SU-DHL-6 (cell line): ENCODE data around the gene PPFIBP1.
"Not testable (repeated sequence)": the region's sequence is repeated elsewhere in the genome, so short reads cannot be mapped to it uniquely, and the experiment has no call there.

Experiments
- H2AFZ ChIP-seq: fragments of 200-600 bp; sonication (generic); 2 replicates; pipeline ENCODE4 v1.6.1; 2014; ENCODE audit warnings: low read depth, mild to moderate bottlenecking, moderate library complexity, mixed read lengths, antibody characterized with exemption, low read length; ENCODE audit not compliant: severe bottlenecking
- H3F3A ChIP-seq: fragments of 200-600 bp; shearing (Covaris generic); 2 replicates; pipeline ENCODE4 v1.6.0; 2016; ENCODE audit warnings: antibody characterized with exemption, mild to moderate bottlenecking; ENCODE audit not compliant: insufficient read depth
- H3K27ac ChIP-seq: fragments of 200-600 bp; sonication (generic); 2 replicates; pipeline ENCODE4 v1.5.1; 2016; ENCODE audit warnings: low read depth, mild to moderate bottlenecking, low read length, moderate library complexity, mixed read lengths
- H3K27me3 ChIP-seq: fragments of 200-600 bp; sonication (generic), shearing (Covaris generic); 2 replicates; pipeline ENCODE4 v1.6.0; 2014; ENCODE audit warnings: mild to moderate bottlenecking, low read length
- H3K36me3 ChIP-seq: fragments of 200-600 bp; sonication (generic); 2 replicates; pipeline ENCODE4 v1.6.1; 2014; ENCODE audit warnings: mild to moderate bottlenecking, low read length, mixed read lengths
- H3K4me2 ChIP-seq: fragments of 300-600, 200-600 bp; shearing (Covaris generic), sonication (generic); 2 replicates; pipeline ENCODE4 v1.6.0; 2014; ENCODE audit warnings: low read length, low read depth, mild to moderate bottlenecking; ENCODE audit not compliant: poor library complexity, severe bottlenecking
- H3K4me3 ChIP-seq: fragments of 200-600 bp; sonication (generic); 2 replicates; pipeline ENCODE4 v1.5.1; 2014; ENCODE audit warnings: antibody characterized with exemption, low read length, mild to moderate bottlenecking, mixed read lengths; ENCODE audit not compliant: insufficient read depth, poor library complexity, severe bottlenecking
- H3K79me2 ChIP-seq: fragments of 200-600 bp; sonication (generic); 2 replicates; pipeline ENCODE4 v1.6.1; 2014; ENCODE audit warnings: mild to moderate bottlenecking, low read length, moderate library complexity; ENCODE audit not compliant: insufficient read depth
- H3K9ac ChIP-seq: fragments of 200-600 bp; sonication (generic); 2 replicates; pipeline ENCODE4 v1.7.0; 2014; ENCODE audit warnings: mild to moderate bottlenecking, low read length
- H3K9me2 ChIP-seq: fragments of 200-600 bp; sonication (generic); replicated peaks from 2 replicates; pipeline ENCODE4 v1.6.1; 2014; ENCODE audit warnings: low read length; ENCODE audit not compliant: insufficient read depth
- H3K9me3 ChIP-seq: fragments of 200-600 bp; sonication (generic); 2 replicates; pipeline ENCODE4 v1.6.1; 2014; ENCODE audit warnings: low read length, mixed read lengths; ENCODE audit not compliant: insufficient read depth
- H4K20me1 ChIP-seq: fragments of 200-600 bp; sonication (generic); 2 replicates; pipeline ENCODE4 v1.6.1; 2014; ENCODE audit warnings: low read depth, mild to moderate bottlenecking, antibody characterized with exemption, low read length, moderate library complexity, mixed read lengths
- CTCF ChIP-seq: fragments of 200-600 bp; sonication (generic); IDR thresholded peaks from one replicate; pipeline ENCODE4 v1.5.1; 2017; ENCODE audit warnings: antibody characterized with exemption, mild to moderate bottlenecking, low read length, moderate library complexity; ENCODE audit not compliant: insufficient read depth, poor library complexity, severe bottlenecking
- EZH2phosphoT487 ChIP-seq: fragments of 200-600 bp; sonication (generic), shearing (Covaris generic); conservative IDR thresholded peaks from 2 replicates; pipeline ENCODE4 v1.6.1; 2018; ENCODE audit warnings: mild to moderate bottlenecking, antibody characterized with exemption, low read length, moderate library complexity, mixed read lengths

The PPFIBP1 gene

GRCh38 chr12:27593266-27593665 lies 69.3 kb downstream of the PPFIBP1 start:
- no peaks in the 10 kb centered on the region for H3K36me3 ChIP-seq
- H3K27ac ChIP-seq = no peak overlapping the region
- H3F3A ChIP-seq = no peaks in the 10 kb centered on the region
- H3K27me3 ChIP-seq = no peaks in the 10 kb centered on the region
- no peak overlapping the region for H3K4me2 ChIP-seq
- no peaks in the 10 kb centered on the region for H3K79me2 ChIP-seq
- no peaks in the 10 kb centered on the region for H4K20me1 ChIP-seq
- H3K9ac ChIP-seq = no peak overlapping the region
- no peaks in the 10 kb centered on the region for H3K9me2 ChIP-seq
- no peaks in the 10 kb centered on the region for H3K9me3 ChIP-seq
- no peak overlapping the region for H2AFZ ChIP-seq
- H3K4me3 ChIP-seq = no peak overlapping the region
- TF ChIP-seq EZH2phosphoT487 (no peak), CTCF (no peak)

- no peak overlapping the region for H3K4me2 ChIP-seq
- H3K27me3 ChIP-seq = no peaks in the 10 kb centered on the region
- H3K9ac ChIP-seq = no peak overlapping the region
- H3K9me3 ChIP-seq = no peaks in the 10 kb centered on the region
- H4K20me1 ChIP-seq = no peaks in the 10 kb centered on the region
- H3K9me2 ChIP-seq = no peaks in the 10 kb centered on the region
- TF ChIP-seq CTCF = no peak
- no peak overlapping the region for H2AFZ ChIP-seq
- no peak overlapping the region for H3K4me3 ChIP-seq
- H3K79me2 ChIP-seq = no peaks in the 10 kb centered on the region
- no peaks in the 10 kb centered on the region for H3F3A ChIP-seq
- no peaks in the 10 kb centered on the region for H3K36me3 ChIP-seq
- H3K27ac ChIP-seq = no peak overlapping the region
Measured at GRCh38 chr12:27595231-27595642, 71.2 kb downstream of the PPFIBP1 start.

- H3K27me3 ChIP-seq, H3K9me2 ChIP-seq, H3K9ac ChIP-seq, H3K36me3 ChIP-seq, H3K79me2 ChIP-seq, H4K20me1 ChIP-seq, H2AFZ ChIP-seq, H3K27ac ChIP-seq, H3F3A ChIP-seq, H3K9me3 ChIP-seq, H3K4me2 ChIP-seq, H3K4me3 ChIP-seq: not testable (repeated sequence)
Measured at GRCh38 chr12:27598866-27599265, 74.9 kb downstream of the PPFIBP1 start.

DNA sequence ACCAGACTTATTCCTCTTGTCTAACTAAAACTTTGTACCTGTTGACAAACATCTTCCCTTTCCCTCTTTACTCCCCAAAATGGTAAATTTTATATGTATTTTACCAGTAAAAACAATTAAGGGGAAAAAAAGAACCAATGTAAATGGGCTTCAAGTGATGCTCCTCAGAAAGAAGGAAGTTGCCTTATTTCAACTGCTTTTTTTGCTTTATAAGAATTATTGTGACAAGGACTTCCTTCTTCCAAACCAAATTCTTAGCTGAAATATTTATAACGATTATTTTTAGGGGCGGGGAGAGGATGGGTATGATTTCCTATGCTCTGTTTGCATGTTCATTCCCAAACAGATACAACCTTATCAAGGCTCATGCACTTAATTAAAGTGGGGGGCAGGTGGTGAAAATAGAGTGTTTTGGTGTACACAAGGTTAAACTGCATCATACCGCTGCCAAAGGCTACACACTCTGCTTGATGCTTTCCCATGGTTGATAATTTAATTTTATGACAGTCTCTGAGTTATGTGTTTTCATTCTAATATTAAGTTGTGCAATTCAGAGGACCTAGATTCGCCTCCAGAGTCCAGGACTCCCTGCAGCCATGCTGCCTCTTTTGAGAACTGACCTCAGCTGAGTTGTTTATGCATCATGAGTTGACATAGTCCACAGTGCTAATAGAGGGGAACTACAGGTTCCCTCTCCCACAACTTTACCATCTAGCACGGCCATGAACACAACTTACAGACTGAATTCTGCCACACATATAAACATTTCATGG lies 77.2 kb downstream of the PPFIBP1 start:
- H3K4me2 ChIP-seq, H3F3A ChIP-seq, H3K27ac ChIP-seq, H3K9ac ChIP-seq, H3K4me3 ChIP-seq, H3K9me2 ChIP-seq, H3K27me3 ChIP-seq, H3K79me2 ChIP-seq, H2AFZ ChIP-seq, H3K9me3 ChIP-seq, H3K36me3 ChIP-seq, H4K20me1 ChIP-seq: not testable (repeated sequence)
